Natural killer cell (primary cell): ENCODE measurements around the gene MSS51. TPM values are rescaled to one million over a fixed set of nuclear protein-coding genes. Genes with fewer than 3 reads are reported as not detected.

Source experiments
- ATAC-seq, 3 donors: fragments of 150-1000 bp in 2 of 3; fragments of 200-7000 bp in 1 of 3; cut with Tn5 transposase; 1 replicate in 1 of 3; 2 replicates in 2 of 3; pipeline ENCODE4 v1.10.0; 2021; ENCODE audit warnings: mild to moderate bottlenecking in 2 of 3, moderate library complexity in 2 of 3
- DNase-seq, 2 donors: peaks; one replicate each; pipeline versions ENCODE4 v3.0.0 to v3.0.0-alpha.2; 2013 to 2021; ENCODE audit warnings: mixed read lengths in 1 of 2
- H3K27ac ChIP-seq: one replicate; pipeline ENCODE4 v1.5.1; 2013; ENCODE audit warnings: mild to moderate bottlenecking, low read length
- H3K27me3 ChIP-seq: one replicate; pipeline ENCODE4 v1.6.1; 2013; ENCODE audit warnings: low read length; ENCODE audit not compliant: control insufficient read depth, insufficient read depth
- H3K36me3 ChIP-seq: one replicate; pipeline ENCODE4 v1.6.1; 2013; ENCODE audit warnings: low read length; ENCODE audit not compliant: control insufficient read depth, insufficient read depth
- H3K4me1 ChIP-seq: one replicate; pipeline ENCODE4 v1.6.1; 2013; ENCODE audit warnings: low read length; ENCODE audit not compliant: control insufficient read depth, insufficient read depth
- H3K4me3 ChIP-seq: one replicate; pipeline ENCODE4 v1.5.1; 2013; ENCODE audit warnings: low read length
- H3K9me3 ChIP-seq: one replicate; pipeline ENCODE4 v1.6.1; 2013; ENCODE audit warnings: low read length; ENCODE audit not compliant: control insufficient read depth, insufficient read depth
- H3K27ac Mint-ChIP-seq, 2 donors: one replicate each; pipeline ENCODE4 v1.8.0; 2022; ENCODE audit warnings: mild to moderate bottlenecking in 2 of 2, mixed read lengths in 2 of 2, moderate library complexity in 1 of 2
- H3K27me3 Mint-ChIP-seq, 2 donors: one replicate each; pipeline ENCODE4 v1.8.0; 2022; ENCODE audit warnings: low read depth in 2 of 2, mixed read lengths in 2 of 2
- H3K36me3 Mint-ChIP-seq: one replicate; pipeline ENCODE4 v1.8.0; 2022; ENCODE audit warnings: mixed read lengths
- H3K4me1 Mint-ChIP-seq, 2 donors: one replicate each; pipeline ENCODE4 v1.8.0; 2022; ENCODE audit warnings: mixed read lengths in 2 of 2
- H3K4me3 Mint-ChIP-seq: one replicate; pipeline ENCODE4 v1.8.0; 2022; ENCODE audit warnings: mild to moderate bottlenecking, moderate library complexity, mixed read lengths
- H3K9me3 Mint-ChIP-seq, 2 donors: one replicate each; pipeline ENCODE4 v1.8.0; 2022; ENCODE audit warnings: mixed read lengths in 2 of 2
- WGBS: methylation state at CpG from one replicate; pipeline ENCODE4 v1.1.7; 2013; ENCODE audit warnings: missing lambda C conversion rate; ENCODE audit not compliant: insufficient coverage; 5-methylcytosine and 5-hydroxymethylcytosine counted together
- intact Hi-C: fragments of 100-400 bp; cut with micrococcal nuclease; formaldehyde crosslinking; loops from one replicate; pipeline ENCODE4 v1.14.2; 2022
- total RNA-seq, 4 donors: library from RNA; stranded (reverse); fragments of 120-200 nt in 1 of 4; gene quantifications; one replicate each; pipeline versions ENCODE4 v1.2.3 to v1.2.4, GENCODE V29; 2013 to 2022
- TF ChIP-seq, protein P1 (sequence below): fragments of 200-600 bp; IDR thresholded peaks from one replicate; pipeline ENCODE4 v1.8.0; 2022; ENCODE audit warnings: antibody characterized with exemption

Gene MSS51
- total RNA-seq, 3 donors from 2014 or later (not counting 1 experiment from before 2014, with no cell fraction given): 3.1 to 4.8 (median 4.5) TPM

- DNase-seq: no peak
- Mint-ChIP-seq H3K4me1 (peaks cover 9 to 12% of the 10 kb centered on the region in 2 donors), H3K9me3 (no peaks in the 10 kb centered on the region), H3K27me3 (no peaks in the 10 kb centered on the region), H3K36me3 (no peaks in the 10 kb centered on the region), H3K27ac (peak overlapping the region in 1 of 2 donors; percentile 53), H3K4me3 (no peak overlapping the region)
- H3K9me3 ChIP-seq: no peaks in the 10 kb centered on the region
- intact Hi-C loops: no loop called here
- H3K27me3 ChIP-seq: no peaks in the 10 kb centered on the region
- ATAC-seq: no peak
- no peaks in the 10 kb centered on the region for H3K4me1 ChIP-seq
- peaks cover 30% of the 10 kb centered on the region for H3K36me3 ChIP-seq
- H3K27ac ChIP-seq: no peak overlapping the region
- TF ChIP-seq, protein P1, sequence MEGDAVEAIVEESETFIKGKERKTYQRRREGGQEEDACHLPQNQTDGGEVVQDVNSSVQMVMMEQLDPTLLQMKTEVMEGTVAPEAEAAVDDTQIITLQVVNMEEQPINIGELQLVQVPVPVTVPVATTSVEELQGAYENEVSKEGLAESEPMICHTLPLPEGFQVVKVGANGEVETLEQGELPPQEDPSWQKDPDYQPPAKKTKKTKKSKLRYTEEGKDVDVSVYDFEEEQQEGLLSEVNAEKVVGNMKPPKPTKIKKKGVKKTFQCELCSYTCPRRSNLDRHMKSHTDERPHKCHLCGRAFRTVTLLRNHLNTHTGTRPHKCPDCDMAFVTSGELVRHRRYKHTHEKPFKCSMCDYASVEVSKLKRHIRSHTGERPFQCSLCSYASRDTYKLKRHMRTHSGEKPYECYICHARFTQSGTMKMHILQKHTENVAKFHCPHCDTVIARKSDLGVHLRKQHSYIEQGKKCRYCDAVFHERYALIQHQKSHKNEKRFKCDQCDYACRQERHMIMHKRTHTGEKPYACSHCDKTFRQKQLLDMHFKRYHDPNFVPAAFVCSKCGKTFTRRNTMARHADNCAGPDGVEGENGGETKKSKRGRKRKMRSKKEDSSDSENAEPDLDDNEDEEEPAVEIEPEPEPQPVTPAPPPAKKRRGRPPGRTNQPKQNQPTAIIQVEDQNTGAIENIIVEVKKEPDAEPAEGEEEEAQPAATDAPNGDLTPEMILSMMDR: no peak
- WGBS: 100% methylated on average over 1 of the region's 1 CpG
- H3K4me3 ChIP-seq: no peak overlapping the region
Measured at GRCh38 chr10:73439055-73439454, 5.7 kb upstream of the MSS51 start.

DNA sequence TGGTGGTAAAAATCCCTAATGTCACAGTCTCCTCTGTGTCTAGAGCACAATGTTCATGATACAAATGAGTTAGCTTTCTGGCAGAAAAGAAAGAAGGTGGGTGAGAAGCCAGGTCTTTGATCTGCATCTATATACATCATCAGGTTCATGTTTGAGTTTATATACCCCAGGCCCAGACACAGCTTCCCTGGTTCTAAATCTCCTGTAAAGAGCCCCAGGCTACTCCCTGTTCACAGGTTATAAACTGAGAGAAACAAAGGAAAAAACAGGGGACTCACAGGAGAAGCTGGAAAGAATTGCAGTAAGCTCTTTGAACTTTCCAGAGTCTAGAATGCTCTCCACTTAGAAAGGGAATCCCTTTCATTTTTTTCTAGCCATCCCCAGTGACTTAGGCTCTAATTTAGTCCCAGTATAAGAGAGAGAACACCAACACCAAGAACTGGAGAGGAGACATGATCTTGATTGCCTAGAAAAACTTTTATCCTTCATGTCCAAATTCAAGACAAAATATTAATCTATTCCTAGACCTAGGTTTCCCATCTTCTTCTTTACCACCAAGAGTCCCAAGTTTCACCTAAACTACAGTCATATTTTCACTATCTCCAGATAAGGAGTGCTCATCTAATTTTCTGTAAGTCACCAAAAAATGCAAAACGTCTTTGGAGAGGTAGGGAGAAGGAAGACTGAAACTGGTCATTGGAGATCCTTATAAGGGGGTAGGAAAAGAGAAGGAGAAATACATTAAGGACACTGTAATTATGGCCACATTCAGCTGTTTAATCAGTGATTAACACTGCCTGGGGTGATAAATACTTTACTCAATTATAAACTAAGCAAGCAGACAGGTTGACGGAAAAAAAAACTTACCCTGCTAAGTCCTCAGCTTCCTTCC lies 469 bp downstream of the MSS51 start:
- Histone ChIP-seq H3K27me3 (no peaks in the 10 kb centered on the region), H3K4me3 (no peak overlapping the region), H3K27ac (no peak overlapping the region), H3K4me1 (no peaks in the 10 kb centered on the region), H3K36me3 (peaks cover 13% of the 10 kb centered on the region), H3K9me3 (no peaks in the 10 kb centered on the region)
- intact Hi-C loops: no loop called here
- Mint-ChIP-seq H3K4me1 (peaks cover 13 to 15% of the 10 kb centered on the region in 2 donors), H3K27ac (peak overlapping the region; percentile 32 to 42), H3K27me3 (no peaks in the 10 kb centered on the region), H3K9me3 (no peaks in the 10 kb centered on the region), H3K36me3 (no peaks in the 10 kb centered on the region), H3K4me3 (no peak overlapping the region)
- DNase-seq (no peak), ATAC-seq (no peak)
- TF ChIP-seq, protein P1: no peak
- 52% methylated on average over 2 of the region's 2 CpGs for WGBS

DNA sequence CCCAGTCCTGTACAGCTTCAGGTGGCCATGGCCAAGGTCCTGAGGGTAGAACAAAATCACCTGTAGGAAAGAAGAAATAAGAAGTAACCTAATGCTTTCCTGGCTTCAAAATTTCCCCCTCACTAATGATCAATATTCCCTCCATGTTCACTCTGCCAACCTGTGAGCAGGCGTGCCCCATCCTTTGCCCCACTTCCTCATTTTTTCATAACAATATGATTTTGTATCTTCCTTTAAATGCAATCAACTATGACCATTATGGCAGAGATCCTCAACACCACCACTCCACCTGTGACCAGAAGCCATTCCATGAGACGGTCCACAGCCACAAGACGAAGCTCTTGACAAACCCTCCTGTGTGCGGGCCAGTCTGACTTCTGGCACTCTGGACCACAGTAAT lies 7.0 kb downstream of the MSS51 start:
- Histone ChIP-seq H3K4me1 (no peaks in the 10 kb centered on the region), H3K9me3 (no peaks in the 10 kb centered on the region), H3K27me3 (no peaks in the 10 kb centered on the region), H3K4me3 (no peak overlapping the region), H3K27ac (no peak overlapping the region), H3K36me3 (peaks cover 40% of the 10 kb centered on the region)
- DNase-seq (no peak), ATAC-seq (no peak)
- H3K9me3 Mint-ChIP-seq: no peaks in the 10 kb centered on the region
- H3K4me3 Mint-ChIP-seq: no peak overlapping the region
- H3K4me1 Mint-ChIP-seq: no peaks in the 10 kb centered on the region
- H3K27me3 Mint-ChIP-seq: no peaks in the 10 kb centered on the region
- peaks cover 14% of the 10 kb centered on the region for H3K36me3 Mint-ChIP-seq
- intact Hi-C loops: no loop called here
- H3K27ac Mint-ChIP-seq: no peak overlapping the region
- TF ChIP-seq, protein P1: no peak
- WGBS: 86% methylated on average over 3 of the region's 4 CpGs
